HG03575 (cell line): Measurements from ENCODE around the gene KRT6A.

Experiments
- ATAC-seq: cut with Tn5 transposase; IDR thresholded peaks from one replicate; pipeline ENCODE4 v1.9.1; 2021; ENCODE audit not compliant: unreplicated experiment, insufficient number of reproducible peaks, low FRiP score; ENCODE audit errors: extremely low read depth

KRT6A gene

GRCh38 chr12:52442600-52443061 is 50.4 kb downstream of the KRT6A start:
- ATAC-seq = no peak

GRCh38 chr12:52441320-52441911 is 51.6 kb downstream of the KRT6A start:
- ATAC-seq = no peak

- no peak for ATAC-seq
Measured at GRCh38 chr12:52440821-52441319, 52.2 kb downstream of the KRT6A start.

- ATAC-seq = no peak
Measured at GRCh38 chr12:52439845-52440244, 53.2 kb downstream of the KRT6A start.

- ATAC-seq = no peak
Measured at GRCh38 chr12:52439420-52439819, 53.6 kb downstream of the KRT6A start.

GRCh38 chr12:52438305-52439301 is 54.5 kb downstream of the KRT6A start:
- ATAC-seq = no peak

GRCh38 chr12:52437508-52437907 is 55.5 kb downstream of the KRT6A start:
- no peak for ATAC-seq
